Measurements from ENCODE around the gene AHI1.

Gene AHI1

GRCh38 chr6:135506270-135506997, 8.9 kb upstream of the AHI1 start:
- Histone ChIP-seq H3K4me3 (ENCODE audit: low read depth in 1 of 2, low read length in 2 of 2) (no peak overlapping the region), H3K36me3 (ENCODE audit: insufficient read depth, low read length) (no peaks in the 10 kb centered on the region), H4K20me1 (ENCODE audit: insufficient read depth, low read length) (no peaks in the 10 kb centered on the region), H3K4me1 (ENCODE audit: insufficient read depth, low read length) (no peaks in the 10 kb centered on the region), H3K79me2 (ENCODE audit: insufficient read depth, low read length) (no peaks in the 10 kb centered on the region), H3K27ac (ENCODE audit: low read length) (no peak overlapping the region), H3K9ac (ENCODE audit: low read depth, low read length) (no peak overlapping the region), H2AFZ (ENCODE audit: low read depth, low read length) (no peak overlapping the region), H3K27me3 (ENCODE audit: insufficient read depth, low read length, poor library complexity) (no peaks in the 10 kb centered on the region), H3K9me3 (ENCODE audit: insufficient read depth, low read length, severe bottlenecking) (no peaks in the 10 kb centered on the region), H3K4me2 (ENCODE audit: insufficient read depth, low read length) (no peak overlapping the region)
- peak; percentile 74 for ATAC-seq (ENCODE audit: insufficient read depth, low read depth)
- no peak for DNase-seq
- TF ChIP-seq, protein P1, sequence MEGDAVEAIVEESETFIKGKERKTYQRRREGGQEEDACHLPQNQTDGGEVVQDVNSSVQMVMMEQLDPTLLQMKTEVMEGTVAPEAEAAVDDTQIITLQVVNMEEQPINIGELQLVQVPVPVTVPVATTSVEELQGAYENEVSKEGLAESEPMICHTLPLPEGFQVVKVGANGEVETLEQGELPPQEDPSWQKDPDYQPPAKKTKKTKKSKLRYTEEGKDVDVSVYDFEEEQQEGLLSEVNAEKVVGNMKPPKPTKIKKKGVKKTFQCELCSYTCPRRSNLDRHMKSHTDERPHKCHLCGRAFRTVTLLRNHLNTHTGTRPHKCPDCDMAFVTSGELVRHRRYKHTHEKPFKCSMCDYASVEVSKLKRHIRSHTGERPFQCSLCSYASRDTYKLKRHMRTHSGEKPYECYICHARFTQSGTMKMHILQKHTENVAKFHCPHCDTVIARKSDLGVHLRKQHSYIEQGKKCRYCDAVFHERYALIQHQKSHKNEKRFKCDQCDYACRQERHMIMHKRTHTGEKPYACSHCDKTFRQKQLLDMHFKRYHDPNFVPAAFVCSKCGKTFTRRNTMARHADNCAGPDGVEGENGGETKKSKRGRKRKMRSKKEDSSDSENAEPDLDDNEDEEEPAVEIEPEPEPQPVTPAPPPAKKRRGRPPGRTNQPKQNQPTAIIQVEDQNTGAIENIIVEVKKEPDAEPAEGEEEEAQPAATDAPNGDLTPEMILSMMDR (IDR thresholded peaks at IDR 0.05; ENCODE audit: borderline replicate concordance, extremely low read depth, low read length, poor library complexity, severe bottlenecking): peak; percentile 72
- no peak for TF ChIP-seq EZH2 (IDR thresholded peaks at IDR 0.05; ENCODE audit: borderline replicate concordance, low read depth, low read length, severe bottlenecking)

DNA sequence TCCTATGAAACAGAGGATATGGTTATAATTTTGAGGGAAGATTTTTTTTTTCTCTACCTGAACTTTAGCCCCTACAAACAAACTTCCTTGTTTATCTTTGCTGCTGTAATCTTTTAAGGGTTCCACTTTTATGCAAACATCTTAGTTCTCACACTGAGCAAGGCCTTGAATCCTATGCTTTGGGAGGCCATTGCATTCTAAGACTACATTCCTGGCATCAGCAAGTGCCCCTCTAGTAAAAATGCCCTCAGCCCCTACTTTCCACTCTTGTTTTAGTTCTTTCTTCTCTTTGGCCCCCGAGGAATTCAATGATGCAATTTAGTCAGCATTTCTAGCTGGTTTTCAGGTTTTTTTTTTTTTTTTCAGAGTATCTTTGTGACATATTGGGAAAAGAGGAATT, 8.1 kb upstream of the AHI1 start:
- H3K9ac ChIP-seq (ENCODE audit: low read depth, low read length): no peak overlapping the region
- H2AFZ ChIP-seq (ENCODE audit: low read depth, low read length): no peak overlapping the region
- ATAC-seq (ENCODE audit: insufficient read depth, low read depth): no peak
- no peak for DNase-seq
- H3K4me2 ChIP-seq (ENCODE audit: insufficient read depth, low read length): no peak overlapping the region
- no peaks in the 10 kb centered on the region for H3K79me2 ChIP-seq (ENCODE audit: insufficient read depth, low read length)
- no peak overlapping the region for H3K27ac ChIP-seq (ENCODE audit: low read length)
- no peaks in the 10 kb centered on the region for H3K36me3 ChIP-seq (ENCODE audit: insufficient read depth, low read length)
- H3K27me3 ChIP-seq (ENCODE audit: insufficient read depth, low read length, poor library complexity): no peaks in the 10 kb centered on the region
- H3K9me3 ChIP-seq (ENCODE audit: insufficient read depth, low read length, severe bottlenecking): no peaks in the 10 kb centered on the region
- no peak for TF ChIP-seq EZH2 (IDR thresholded peaks at IDR 0.05; ENCODE audit: borderline replicate concordance, low read depth, low read length, severe bottlenecking)
- TF ChIP-seq, protein P1 (IDR thresholded peaks at IDR 0.05; ENCODE audit: borderline replicate concordance, extremely low read depth, low read length, poor library complexity, severe bottlenecking): no peak
- H3K4me3 ChIP-seq (ENCODE audit: low read depth in 1 of 2, low read length in 2 of 2): no peak overlapping the region
- no peaks in the 10 kb centered on the region for H4K20me1 ChIP-seq (ENCODE audit: insufficient read depth, low read length)
- no peaks in the 10 kb centered on the region for H3K4me1 ChIP-seq (ENCODE audit: insufficient read depth, low read length)

DNA sequence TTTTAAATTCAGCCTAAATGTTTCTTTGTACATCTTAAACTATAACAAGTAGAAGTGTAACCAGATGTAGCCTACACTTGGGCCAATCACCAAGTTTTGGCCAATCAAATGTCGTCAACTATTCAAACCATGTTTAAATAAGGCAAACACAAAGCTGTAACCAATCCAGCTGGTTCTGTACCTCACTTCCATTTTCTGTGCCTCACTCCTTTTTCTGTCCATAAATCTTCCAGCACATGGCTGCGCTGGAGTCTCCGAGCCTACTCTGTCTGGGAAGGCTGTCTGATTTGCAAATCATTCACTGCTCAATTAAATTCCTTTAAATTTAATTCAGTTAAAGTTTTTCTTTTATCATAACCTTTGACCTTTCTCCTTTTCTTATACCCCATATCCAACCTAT, 7.7 kb upstream of the AHI1 start:
- TF ChIP-seq EZH2 (IDR thresholded peaks at IDR 0.05; ENCODE audit: borderline replicate concordance, low read depth, low read length, severe bottlenecking): no peak
- TF ChIP-seq, protein P1 (IDR thresholded peaks at IDR 0.05; ENCODE audit: borderline replicate concordance, extremely low read depth, low read length, poor library complexity, severe bottlenecking): no peak
- Histone ChIP-seq H3K4me1 (ENCODE audit: insufficient read depth, low read length) (no peaks in the 10 kb centered on the region), H3K79me2 (ENCODE audit: insufficient read depth, low read length) (no peaks in the 10 kb centered on the region), H3K36me3 (ENCODE audit: insufficient read depth, low read length) (no peaks in the 10 kb centered on the region), H4K20me1 (ENCODE audit: insufficient read depth, low read length) (no peaks in the 10 kb centered on the region), H3K4me2 (ENCODE audit: insufficient read depth, low read length) (no peak overlapping the region), H2AFZ (ENCODE audit: low read depth, low read length) (no peak overlapping the region), H3K27ac (ENCODE audit: low read length) (no peak overlapping the region), H3K9me3 (ENCODE audit: insufficient read depth, low read length, severe bottlenecking) (no peaks in the 10 kb centered on the region), H3K9ac (ENCODE audit: low read depth, low read length) (no peak overlapping the region), H3K27me3 (ENCODE audit: insufficient read depth, low read length, poor library complexity) (no peaks in the 10 kb centered on the region), H3K4me3 (ENCODE audit: low read depth in 1 of 2, low read length in 2 of 2) (no peak overlapping the region)
- ATAC-seq (ENCODE audit: insufficient read depth, low read depth): no peak
- DNase-seq: no peak
